Body of pancreas (tissue), 4 donors: Measurements from ENCODE around the gene GATA5. TPM values are rescaled to one million over a fixed set of nuclear protein-coding genes. Genes with fewer than 3 reads are reported as not detected.
A peak's percentile ranks its signal among the peaks of the same experiment; 100 is the strongest.

Experiments
- ATAC-seq: fragments of 150-250 bp; one replicate; pipeline ENCODE4 v1.9.1; 2016
- DNase-seq, 4 donors: peaks; one replicate each; pipeline ENCODE4 v3.0.0-alpha.2; 2019
- H3K27ac ChIP-seq, 4 donors: fragments of 200-600 bp; sonication (generic); 1 replicate in 3 of 4; 2 replicates in 1 of 4; pipeline versions ENCODE4 v1.5.1 to v1.6.1; 2016 to 2019; ENCODE audit warnings: mild to moderate bottlenecking in 1 of 4, mixed read lengths in 1 of 4, moderate library complexity in 1 of 4
- H3K27me3 ChIP-seq, 2 donors: fragments of 200-600 bp; sonication (generic); one replicate each; pipeline ENCODE4 v1.6.0; 2016; ENCODE audit warnings: mild to moderate bottlenecking in 1 of 2
- H3K36me3 ChIP-seq, 2 donors: fragments of 200-600 bp; sonication (generic); replicated peaks in 1 of 2; 2 replicates each; pipeline ENCODE4 v1.5.1; 2016; ENCODE audit warnings: low read depth in 2 of 2; ENCODE audit not compliant: insufficient read depth in 1 of 2
- H3K4me1 ChIP-seq: fragments of 200-600 bp; sonication (generic); one replicate; pipeline ENCODE4 v1.6.0; 2016
- H3K4me3 ChIP-seq, 2 donors: fragments of 200-600 bp; sonication (generic); 1 replicate in 1 of 2; 2 replicates in 1 of 2; pipeline ENCODE4 v1.5.1; 2016 to 2019
- H3K9me3 ChIP-seq, 3 donors: fragments of 200-600 bp; sonication (generic); 1 replicate in 2 of 3; 2 replicates in 1 of 3; pipeline ENCODE4 v1.5.1; 2016
- POLR2A ChIP-seq, 3 donors: fragments of 450-650 bp; IDR thresholded peaks; one replicate each; pipeline ENCODE4 v1.6.1; 2016; ENCODE audit warnings: antibody characterized with exemption in 3 of 3, mild to moderate bottlenecking in 2 of 3
- WGBS, 2 donors: methylation state at CpG; one replicate each; pipeline ENCODE4 v1.1.5; 2017; 5-methylcytosine and 5-hydroxymethylcytosine counted together
- intact Hi-C: fragments of 100-400 bp; cut with DNase I; formaldehyde crosslinking; loops from one replicate; pipeline ENCODE4 v1.15.1; 2023
- total RNA-seq, 2 donors: library from RNA; depleted of rRNA; stranded (reverse); fragments of >200 nt; gene quantifications; one replicate each; pipeline ENCODE4 v1.1.0, GENCODE V29; 2016
- TF ChIP-seq, protein P1 (sequence below), 7 experiments: fragments of 450-650 bp in 4 of 7; fragments of 200-600 bp in 3 of 7; sonication (generic) in 3 of 7; IDR thresholded peaks; one replicate each; pipeline ENCODE4 v1.5.1; 2016 to 2019; ENCODE audit warnings: antibody characterized with exemption in 7 of 7

Gene GATA5
- total RNA-seq, 2 donors from 2014 or later, result not detected

DNA sequence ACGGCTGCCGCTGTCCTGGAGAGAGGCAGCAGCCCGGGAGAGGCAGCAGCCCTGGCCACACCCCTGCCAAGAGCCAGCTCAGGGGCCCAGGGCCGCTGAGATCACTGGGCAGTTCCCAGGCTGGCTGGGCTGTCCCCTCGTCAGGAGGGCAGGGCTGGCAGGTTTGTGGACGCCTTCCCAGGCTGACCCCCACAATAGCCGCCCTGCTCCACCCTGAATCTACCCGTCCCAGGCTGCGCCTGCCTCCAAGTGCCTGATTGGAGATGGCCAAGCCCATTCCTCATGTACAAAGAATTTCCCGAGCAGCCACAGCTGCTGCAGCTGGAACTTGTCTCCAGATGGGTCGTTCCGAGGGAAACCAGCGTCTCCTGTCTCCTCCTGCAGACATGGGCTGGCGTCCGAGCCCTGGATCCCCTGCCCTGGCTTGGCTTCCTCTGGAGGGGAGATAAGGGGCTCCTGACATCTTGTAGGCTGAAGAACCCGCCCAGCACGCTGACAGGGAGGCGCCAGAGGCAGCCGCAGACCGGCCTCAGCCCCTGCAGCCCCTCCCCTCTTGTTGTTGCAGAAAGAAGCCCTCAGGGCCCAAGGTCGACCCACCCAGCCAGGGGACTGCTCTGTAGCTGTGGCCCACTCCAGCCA is 9.4 kb upstream of the GATA5 start:
- peak in 3 of 4 donors; percentile 42 to 72 (median 52) for DNase-seq
- no peaks in the 10 kb centered on the region for H3K27me3 ChIP-seq
- WGBS, 2 donors, result 30 to 39% methylated on average over 2 to 20 of the region's 21 CpGs

DNA sequence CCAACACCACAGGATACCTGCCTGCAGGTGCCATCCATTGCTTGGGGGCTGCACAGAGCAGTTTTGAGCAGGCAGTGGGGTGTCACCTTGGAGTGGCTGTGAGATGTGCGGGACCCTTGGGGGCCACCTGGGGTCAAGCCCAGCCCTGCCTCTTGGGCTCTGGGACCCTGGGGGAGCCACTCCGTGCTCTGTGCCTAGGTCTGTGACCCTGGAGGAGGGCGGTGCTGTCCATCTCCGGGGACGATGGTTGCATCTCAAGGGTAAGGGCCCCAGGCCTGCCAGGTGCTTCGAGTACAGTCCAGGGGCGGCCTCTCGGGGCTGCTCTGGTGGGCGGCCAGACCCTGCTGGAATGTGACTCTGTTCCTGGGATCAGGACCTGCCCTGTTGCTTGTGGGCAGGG is 8.7 kb upstream of the GATA5 start:
- no peak for TF ChIP-seq POLR2A (IDR thresholded peaks at IDR 0.05)
- TF ChIP-seq, protein P1, sequence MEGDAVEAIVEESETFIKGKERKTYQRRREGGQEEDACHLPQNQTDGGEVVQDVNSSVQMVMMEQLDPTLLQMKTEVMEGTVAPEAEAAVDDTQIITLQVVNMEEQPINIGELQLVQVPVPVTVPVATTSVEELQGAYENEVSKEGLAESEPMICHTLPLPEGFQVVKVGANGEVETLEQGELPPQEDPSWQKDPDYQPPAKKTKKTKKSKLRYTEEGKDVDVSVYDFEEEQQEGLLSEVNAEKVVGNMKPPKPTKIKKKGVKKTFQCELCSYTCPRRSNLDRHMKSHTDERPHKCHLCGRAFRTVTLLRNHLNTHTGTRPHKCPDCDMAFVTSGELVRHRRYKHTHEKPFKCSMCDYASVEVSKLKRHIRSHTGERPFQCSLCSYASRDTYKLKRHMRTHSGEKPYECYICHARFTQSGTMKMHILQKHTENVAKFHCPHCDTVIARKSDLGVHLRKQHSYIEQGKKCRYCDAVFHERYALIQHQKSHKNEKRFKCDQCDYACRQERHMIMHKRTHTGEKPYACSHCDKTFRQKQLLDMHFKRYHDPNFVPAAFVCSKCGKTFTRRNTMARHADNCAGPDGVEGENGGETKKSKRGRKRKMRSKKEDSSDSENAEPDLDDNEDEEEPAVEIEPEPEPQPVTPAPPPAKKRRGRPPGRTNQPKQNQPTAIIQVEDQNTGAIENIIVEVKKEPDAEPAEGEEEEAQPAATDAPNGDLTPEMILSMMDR (IDR thresholded peaks at IDR 0.05), result no peak
- Histone ChIP-seq H3K4me1 (peaks cover 48% of the 10 kb centered on the region), H3K36me3 (no peaks in the 10 kb centered on the region), H3K9me3 (no peaks in the 10 kb centered on the region), H3K27ac (no peak overlapping the region), H3K4me3 (no peak overlapping the region), H3K27me3 (no peaks in the 10 kb centered on the region)
- ATAC-seq (no peak), DNase-seq (no peak)
- 78% methylated on average over 8 of the region's 9 CpGs; no CpG with 5 or more reads in 1 of the 2 donors for WGBS, 2 donors
- intact Hi-C loops, result no loop called here

More for the DNA sequence above, 9.4 kb upstream of the GATA5 start:
- intact Hi-C loops, result no loop called here
- ATAC-seq, result peak; percentile 31
- Histone ChIP-seq H3K4me3 (no peak overlapping the region), H3K9me3 (no peaks in the 10 kb centered on the region), H3K36me3 (no peaks in the 10 kb centered on the region), H3K4me1 (peaks cover 48% of the 10 kb centered on the region), H3K27ac (no peak overlapping the region)
- TF ChIP-seq, protein P1 (IDR thresholded peaks at IDR 0.05), result no peak
- no peak for TF ChIP-seq POLR2A (IDR thresholded peaks at IDR 0.05)

DNA sequence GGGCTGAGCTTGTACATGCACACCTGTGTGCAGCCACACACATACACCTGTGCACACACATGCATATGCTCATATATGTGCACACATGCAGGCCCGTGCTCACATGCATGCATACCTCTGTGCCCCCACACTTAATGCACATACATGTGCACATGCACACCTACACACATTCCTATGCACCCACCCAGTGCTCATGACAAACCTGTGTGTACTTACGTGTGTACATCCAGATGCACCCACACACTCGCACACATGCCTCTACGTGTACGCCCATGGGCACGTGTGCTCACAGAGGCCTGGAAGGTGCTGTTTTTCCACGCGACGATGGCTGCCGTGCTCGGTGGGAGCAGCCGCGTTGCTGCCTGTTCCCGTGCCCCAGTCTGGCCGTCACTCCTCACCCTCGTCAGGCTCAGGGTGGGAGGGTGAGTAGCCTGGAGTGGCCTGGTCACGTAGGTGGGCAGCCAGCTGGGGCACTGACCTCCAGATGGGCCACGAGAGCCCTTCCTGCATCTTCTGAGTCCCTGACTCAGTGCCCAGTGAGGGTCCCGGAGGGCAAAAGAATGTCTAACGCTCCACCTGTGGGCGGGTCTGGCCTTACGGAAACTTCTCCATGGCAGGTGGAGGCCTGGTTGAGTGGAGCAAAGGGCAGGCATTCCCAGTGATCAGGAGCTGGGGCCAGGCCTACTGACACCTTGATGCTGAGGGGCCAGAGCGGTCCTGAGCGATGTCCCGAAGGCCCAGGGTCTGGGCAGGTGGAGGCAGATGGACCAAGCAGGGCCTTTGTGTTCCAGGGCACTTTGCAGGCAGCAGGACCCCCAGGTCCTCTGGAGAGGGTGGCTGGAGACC is 8.0 kb upstream of the GATA5 start:
- DNase-seq, result no peak
- Histone ChIP-seq H3K36me3 (no peaks in the 10 kb centered on the region), H3K9me3 (no peaks in the 10 kb centered on the region), H3K27me3 (no peaks in the 10 kb centered on the region), H3K4me1 (peaks cover 43% of the 10 kb centered on the region), H3K27ac (no peak overlapping the region), H3K4me3 (no peak overlapping the region)
- intact Hi-C loops, result no loop called here
- TF ChIP-seq, protein P1 (IDR thresholded peaks at IDR 0.05), result no peak
- no peak for TF ChIP-seq POLR2A (IDR thresholded peaks at IDR 0.05)
- WGBS, 2 donors, result 92 to 94% methylated on average over 18 to 25 of the region's 25 CpGs
- ATAC-seq, result no peak

DNA sequence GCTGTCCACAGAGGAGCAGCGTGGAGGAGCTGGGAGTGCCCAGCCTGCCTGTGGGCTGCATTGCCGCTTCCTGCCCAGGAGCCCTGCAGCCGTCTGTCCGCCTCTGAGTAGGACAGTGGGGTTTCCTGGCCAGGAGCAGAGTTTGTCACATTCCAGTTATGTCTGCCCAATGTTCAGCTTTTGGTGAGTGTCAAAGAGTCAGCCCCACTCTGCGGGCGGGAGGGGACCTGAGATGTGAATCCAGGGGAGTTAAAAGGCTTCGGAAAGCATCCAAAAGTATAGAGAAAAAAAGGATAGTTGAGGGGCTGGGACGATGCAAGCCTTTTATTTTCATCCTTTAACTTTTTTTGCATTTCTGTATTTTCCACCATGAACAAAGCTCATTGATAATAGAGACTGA is 7.2 kb upstream of the GATA5 start:
- Histone ChIP-seq H3K4me3 (no peak overlapping the region), H3K4me1 (peaks cover 36% of the 10 kb centered on the region), H3K9me3 (no peaks in the 10 kb centered on the region), H3K27me3 (no peaks in the 10 kb centered on the region), H3K36me3 (no peaks in the 10 kb centered on the region), H3K27ac (no peak overlapping the region)
- 48 to 80% methylated on average over 8 of the region's 8 CpGs for WGBS, 2 donors
- TF ChIP-seq, protein P1 (IDR thresholded peaks at IDR 0.05), result no peak
- TF ChIP-seq POLR2A (IDR thresholded peaks at IDR 0.05), result no peak
- ATAC-seq (no peak), DNase-seq (no peak)
- intact Hi-C loops, result no loop called here
